H54 (cell line): ENCODE measurements around the gene NLGN1.
"Not testable (repeated sequence)": the region's sequence is repeated elsewhere in the genome, so short reads cannot be mapped to it uniquely, and the experiment has no call there.

Source experiments
- DNase-seq: peaks from one replicate; pipeline ENCODE4 v3.0.0; 2011; ENCODE audit warnings: low spot score, mixed read lengths; ENCODE audit not compliant: insufficient read length
- FAIRE-seq: peaks from 3 replicates; lab custom pipeline; 2011; peaks lifted over from hg19 to GRCh38; lab: Jason Lieb, UNC
- POLR2A ChIP-seq: IDR thresholded peaks from 2 replicates; pipeline ENCODE4 v1.6.1; 2011; ENCODE audit warnings: low read depth, mild to moderate bottlenecking, low read length

The NLGN1 gene

GRCh38 chr3:174198199-174198598 is 800.7 kb downstream of the NLGN1 start:
- no peak for TF ChIP-seq POLR2A
- DNase-seq: no peak
- no peak for FAIRE-seq

DNA sequence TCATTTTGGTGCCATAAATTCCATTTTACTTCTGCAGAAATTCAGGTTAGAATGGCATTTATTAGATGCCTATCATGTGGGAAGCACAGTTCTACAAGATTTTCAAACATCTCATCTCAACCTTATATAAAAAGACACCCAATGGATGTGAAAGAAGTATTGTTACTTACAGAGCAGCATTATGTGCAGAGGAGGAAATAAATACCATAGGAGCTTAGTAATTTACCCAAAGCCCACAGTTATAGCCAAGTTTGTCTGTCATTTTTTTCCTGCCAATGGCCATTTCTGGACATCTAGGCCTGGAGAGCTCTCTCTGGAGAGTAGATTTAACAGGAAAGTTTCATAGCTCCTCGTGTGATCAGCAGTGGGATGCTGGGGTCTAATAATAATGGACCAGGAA is 802.2 kb downstream of the NLGN1 start:
- no peak for FAIRE-seq
- DNase-seq: no peak
- no peak for TF ChIP-seq POLR2A

DNA sequence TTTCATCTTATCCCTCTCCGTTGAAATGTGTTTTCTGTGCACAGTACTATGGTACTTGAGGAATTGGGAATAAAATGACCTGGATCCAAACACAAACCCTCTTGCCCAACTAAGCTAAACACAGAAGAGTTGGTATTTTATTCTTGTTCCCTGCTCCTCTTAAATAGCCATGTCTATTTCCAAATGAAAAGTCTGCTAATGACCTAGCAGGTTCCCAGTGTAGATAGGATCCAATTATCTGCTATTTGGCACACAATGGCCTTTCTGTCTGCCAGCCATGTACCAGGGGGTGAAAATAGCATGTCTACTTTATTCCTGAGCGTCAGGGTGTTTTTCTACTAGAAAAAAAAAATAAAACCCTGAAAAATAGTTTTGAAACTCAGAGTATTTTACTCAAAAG is 804.6 kb downstream of the NLGN1 start:
- no peak for TF ChIP-seq POLR2A
- DNase-seq (no peak), FAIRE-seq (no peak)

- TF ChIP-seq POLR2A: no peak
- FAIRE-seq (no peak), DNase-seq (no peak)
These were observed 805.0 kb downstream of the NLGN1 start for GRCh38 chr3:174202561-174202960.

- DNase-seq: no peak
- FAIRE-seq: no peak
- TF ChIP-seq POLR2A: no peak
These were observed 807.2 kb downstream of the NLGN1 start for GRCh38 chr3:174204765-174205164.

DNA sequence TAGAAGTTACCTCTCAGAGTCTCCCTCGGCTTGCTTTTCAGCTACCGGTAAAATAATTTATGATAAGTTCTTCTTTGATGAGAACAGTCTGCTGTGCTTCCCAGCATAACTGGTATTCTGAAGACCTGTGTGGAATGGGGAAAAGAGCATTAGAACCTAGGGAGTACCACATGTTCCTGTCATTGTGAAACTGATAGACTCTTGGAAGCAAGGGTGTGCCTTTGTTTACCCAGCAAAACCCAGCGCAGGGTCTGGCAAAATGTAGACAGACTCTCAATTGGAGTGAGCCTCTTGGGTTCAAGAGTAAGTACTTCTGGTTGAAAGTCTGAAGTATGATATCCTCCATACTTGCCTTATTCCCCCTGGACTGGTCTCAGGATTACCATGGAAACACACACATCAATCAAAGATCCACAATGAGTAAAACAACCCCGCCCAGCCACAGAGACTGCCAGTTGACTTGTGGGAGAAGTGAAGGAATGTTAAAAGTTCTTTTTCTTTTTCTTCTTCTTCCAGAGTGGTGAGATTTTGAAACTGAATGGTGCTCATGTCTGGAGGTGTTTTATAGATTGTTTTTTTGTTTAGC is 809.2 kb downstream of the NLGN1 start:
- no peak for TF ChIP-seq POLR2A
- DNase-seq (no peak), FAIRE-seq (no peak)

- no peak for DNase-seq
- FAIRE-seq: no peak
- no peak for TF ChIP-seq POLR2A
These were observed 810.6 kb downstream of the NLGN1 start for GRCh38 chr3:174208161-174208560.

- FAIRE-seq, DNase-seq: not testable (repeated sequence)
These were observed 814.4 kb downstream of the NLGN1 start for GRCh38 chr3:174211896-174212295.

DNA sequence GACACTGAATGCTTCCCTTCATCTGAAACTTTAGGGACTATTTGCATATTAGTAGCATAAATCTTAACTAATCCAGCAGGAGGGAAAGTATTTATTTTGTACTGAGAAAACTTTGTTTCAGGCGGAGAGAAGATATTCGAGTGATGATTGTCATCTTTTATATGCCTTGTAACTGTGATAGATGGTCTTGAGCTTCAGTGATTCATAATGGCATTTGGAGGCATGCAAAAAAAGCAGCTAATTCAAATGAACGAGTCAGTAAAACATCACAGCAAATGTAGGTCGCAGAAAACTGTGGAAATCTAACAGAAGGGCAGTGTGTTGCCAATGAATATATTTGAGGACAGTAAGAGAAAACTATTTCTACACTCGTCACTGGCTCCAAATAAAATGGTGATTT is 817.9 kb downstream of the NLGN1 start:
- no peak for DNase-seq
- no peak for FAIRE-seq

GRCh38 chr3:174216019-174216418 is 818.5 kb downstream of the NLGN1 start:
- DNase-seq: no peak
- no peak for FAIRE-seq
- no peak for TF ChIP-seq POLR2A

More for the DNA sequence above, 817.9 kb downstream of the NLGN1 start:
- no peak for TF ChIP-seq POLR2A

DNA sequence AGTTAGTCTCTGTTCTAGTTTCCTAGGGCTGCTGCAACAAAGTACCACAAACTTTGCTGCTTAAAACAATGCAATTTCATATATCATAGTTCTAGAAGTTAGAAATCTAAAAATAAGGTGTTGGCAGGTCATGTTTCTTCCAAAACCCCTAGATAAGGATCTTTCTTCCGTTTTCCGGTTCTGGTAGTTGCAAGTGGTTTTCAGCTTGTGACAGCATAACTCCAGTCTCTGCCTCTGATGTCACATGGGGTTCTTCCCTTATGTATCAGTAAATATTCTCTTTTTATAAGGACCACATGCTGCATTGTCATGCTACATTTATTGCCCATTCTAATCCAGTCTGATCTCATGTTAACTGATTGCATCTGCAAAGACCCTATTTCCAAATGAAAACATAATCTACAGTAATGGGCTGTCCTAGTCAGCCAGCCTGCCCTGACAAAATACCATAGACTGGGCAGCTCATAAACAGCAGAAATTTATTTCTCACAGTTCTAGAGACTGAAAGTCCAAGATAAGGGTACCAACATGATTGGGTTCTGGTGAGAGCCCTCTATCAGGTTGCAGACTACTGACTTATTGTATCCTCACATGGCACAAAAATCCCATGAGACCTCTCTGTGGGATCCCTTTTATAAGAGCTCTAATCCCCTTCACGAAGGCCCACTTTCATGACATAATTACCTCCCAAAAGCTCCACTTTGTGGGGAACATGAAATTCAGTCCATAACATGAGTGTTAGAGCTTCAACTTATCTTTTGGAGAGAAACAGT is 819.6 kb downstream of the NLGN1 start:
- no peak for DNase-seq
- TF ChIP-seq POLR2A: no peak
- FAIRE-seq: no peak

DNA sequence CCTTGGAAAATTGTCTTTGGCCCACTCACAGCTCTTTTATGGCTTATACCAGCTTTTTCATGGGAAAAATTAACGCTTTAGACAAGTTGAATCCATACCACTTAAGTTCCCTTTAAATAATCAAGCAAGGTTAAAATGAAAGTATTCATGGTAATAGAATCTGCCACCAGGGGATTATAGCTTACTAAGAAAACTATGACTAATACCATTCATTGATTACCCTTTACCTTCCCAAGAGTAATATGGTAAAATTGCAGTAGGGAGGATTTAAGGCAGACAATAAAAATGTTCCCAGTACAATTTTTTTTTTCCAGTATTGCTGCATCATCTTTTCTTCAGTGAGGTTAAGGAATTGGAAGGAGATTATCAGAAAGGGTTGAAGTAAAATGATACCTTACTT is 820.5 kb downstream of the NLGN1 start:
- FAIRE-seq (no peak), DNase-seq (no peak)
- TF ChIP-seq POLR2A: no peak

DNA sequence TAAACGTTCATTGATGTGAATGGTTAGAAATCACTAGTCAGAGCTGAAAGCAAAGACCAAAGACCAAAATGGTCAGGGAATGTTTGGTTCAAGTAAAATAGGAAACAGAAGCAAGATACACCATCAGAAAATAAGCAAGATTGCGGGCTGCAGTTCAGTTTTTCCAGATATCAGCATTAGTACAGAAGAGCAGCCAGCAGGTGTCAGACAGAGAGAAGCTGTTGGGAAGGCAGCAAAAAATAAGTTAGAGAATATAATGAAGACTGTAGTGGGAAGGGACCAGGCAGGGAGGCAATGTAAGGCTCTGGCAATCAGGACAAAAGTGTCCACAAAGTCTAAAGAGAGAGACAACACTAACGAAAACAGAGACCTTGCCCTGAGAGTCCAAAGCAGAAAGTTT is 822.2 kb downstream of the NLGN1 start:
- TF ChIP-seq POLR2A: no peak
- FAIRE-seq (no peak), DNase-seq (no peak)

DNA sequence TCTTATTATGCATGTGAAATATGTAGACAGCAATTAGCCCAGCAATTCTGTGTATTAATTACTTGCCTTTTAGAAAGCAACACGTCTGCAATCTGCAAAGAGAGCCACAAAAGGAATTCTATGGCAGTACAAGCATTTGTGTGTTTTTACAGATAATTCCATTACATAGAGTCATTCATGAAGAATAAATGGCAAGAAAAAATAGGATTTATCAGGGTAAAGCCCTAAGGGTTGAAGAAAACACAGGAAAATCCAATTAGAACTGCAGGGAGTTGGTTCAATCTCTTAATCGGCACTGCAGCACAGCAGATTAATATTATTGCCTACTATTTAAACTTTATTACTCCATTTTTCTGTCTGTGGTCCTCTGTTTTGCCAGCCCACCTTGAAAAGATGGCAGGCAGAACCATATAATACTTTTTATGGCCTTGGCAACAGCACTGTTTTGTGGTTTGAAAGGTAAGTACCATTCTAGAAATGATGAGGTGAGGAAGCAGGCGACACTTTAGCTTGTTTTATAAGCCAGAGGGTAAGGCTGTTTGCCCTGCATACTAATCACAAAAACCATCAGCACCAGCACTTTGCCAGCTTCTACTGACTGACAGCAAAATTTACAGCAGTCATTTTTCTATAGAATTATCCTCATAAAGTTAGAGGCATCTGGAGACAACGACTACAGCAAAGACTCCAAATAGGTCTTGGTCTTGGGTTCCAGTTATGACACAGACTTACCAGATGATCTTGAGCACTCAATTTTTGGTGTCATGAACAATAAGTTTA is 823.4 kb downstream of the NLGN1 start:
- FAIRE-seq: no peak
- DNase-seq: no peak
- no peak for TF ChIP-seq POLR2A

- FAIRE-seq: no peak
- TF ChIP-seq POLR2A: no peak
- no peak for DNase-seq
These were observed 825.5 kb downstream of the NLGN1 start for GRCh38 chr3:174223042-174223441.
